Kidney (tissue), 14 donors: ENCODE data around the gene ACTA1. TPM values are rescaled to one million over a fixed set of nuclear protein-coding genes. Genes with fewer than 3 reads are reported as not detected.

Experiments
- DNase-seq, 5 donors: peaks; one replicate each; pipeline ENCODE4 v3.0.0-alpha.2; 2013 to 2020
- FAIRE-seq: peaks from 2 replicates; lab custom pipeline; 2012; peaks lifted over from hg19 to GRCh38; lab: Jason Lieb, UNC
- H3K27ac ChIP-seq, 2 donors: one replicate each; pipeline ENCODE4 v1.7.0; 2013; ENCODE audit warnings: low read depth in 2 of 2, low read length in 2 of 2, inconsistent platforms in 1 of 2
- H3K27me3 ChIP-seq: one replicate; pipeline ENCODE4 v1.7.1; 2013; ENCODE audit warnings: low read length, inconsistent platforms; ENCODE audit not compliant: control insufficient read depth, insufficient read depth
- H3K36me3 ChIP-seq, 3 donors: one replicate each; pipeline versions ENCODE4 v1.7.0 to v1.7.1; 2013; ENCODE audit warnings: low read length in 3 of 3, control low read depth in 1 of 3, inconsistent platforms in 1 of 3; ENCODE audit not compliant: insufficient read depth in 3 of 3, control insufficient read depth in 2 of 3
- H3K4me1 ChIP-seq, 3 donors: one replicate each; pipeline versions ENCODE4 v1.7.0 to v1.7.1; 2013; ENCODE audit warnings: low read length in 3 of 3, inconsistent platforms in 1 of 3, low read depth in 1 of 3; ENCODE audit not compliant: control insufficient read depth in 2 of 3, insufficient read depth in 2 of 3
- H3K4me3 ChIP-seq, 3 donors: one replicate each; pipeline versions ENCODE4 v1.7.0 to v1.8.1; 2013; ENCODE audit warnings: low read length in 3 of 3, control low read depth in 1 of 3, inconsistent platforms in 1 of 3
- H3K9ac ChIP-seq, 3 donors: one replicate each; pipeline versions ENCODE4 v1.7.0 to v1.7.1; 2013; ENCODE audit warnings: low read length in 3 of 3, control low read depth in 1 of 3, inconsistent platforms in 1 of 3
- H3K9me3 ChIP-seq, 3 donors: one replicate each; pipeline versions ENCODE4 v1.7.0 to v1.7.1; 2013; ENCODE audit warnings: low read length in 3 of 3, control low read depth in 1 of 3, inconsistent platforms in 1 of 3; ENCODE audit not compliant: control insufficient read depth in 2 of 3, insufficient read depth in 1 of 3
- CTCF ChIP-seq: IDR thresholded peaks from 3 replicates; pipeline ENCODE4 v1.5.1; 2012; ENCODE audit warnings: mild to moderate bottlenecking, moderate library complexity, borderline replicate concordance; ENCODE audit not compliant: insufficient read depth; ENCODE audit errors: extremely low read depth
- intact Hi-C: fragments of 100-400 bp; cut with DNase I; formaldehyde crosslinking; loops from one replicate; pipeline ENCODE4 v1.11.1; 2022
- polyA plus RNA-seq: library from polyadenylated mRNA; stranded (reverse); fragments of 350-450 nt; fragmentation: Illumina TruSeq; extraction: RNeasy Lipid Tissue Mini Kit (QIAGEN cat#74804); gene quantifications from one replicate; pipeline ENCODE4 v1.2.3, GENCODE V29; 2014; ENCODE audit warnings: low read depth, low replicate concordance; ENCODE audit not compliant: insufficient read depth
- total RNA-seq: library from RNA; stranded (reverse); fragmentation: NEBNext Ultra II Directional; extraction: Animal tissue kit (Norgen Biotek cat#: 25700); gene quantifications from one replicate; pipeline ENCODE4 v1.2.1, GENCODE V29; 2021
- donor health status: control.
- donor health status: control.
- donor health status: control.
- donor health status: control.
- donor health status: control.
- donor health status: DM: yes; HTN: yes; CAD: no.
- donor health status: Normal renal cell carcinoma (clear cell type).

The ACTA1 gene
- total and polyA plus RNA-seq, 2 donors from 2014 or later: 1.2 TPM; not detected in 1

GRCh38 chr1:229430761-229431283 is 3.1 kb downstream of the ACTA1 start:
- Histone ChIP-seq H3K27ac (no peak overlapping the region), H3K4me3 (no peak overlapping the region), H3K9ac (no peak overlapping the region), H3K36me3 (no peaks in the 10 kb centered on the region), H3K4me1 (peaks cover 0 to 4% (median 0%) of the 10 kb centered on the region in 3 donors), H3K27me3 (peaks cover 38% of the 10 kb centered on the region), H3K9me3 (no peaks in the 10 kb centered on the region)
- FAIRE-seq (no peak), DNase-seq (peak; percentile 79 to 91 (median 89))
- TF ChIP-seq CTCF: no peak
- intact Hi-C loops: no loop called here

- no peak for TF ChIP-seq CTCF
- FAIRE-seq (no peak), DNase-seq (no peak)
- intact Hi-C loops: no loop called here
- peaks cover 22% of the 10 kb centered on the region for H3K27me3 ChIP-seq
- no peak overlapping the region for H3K4me3 ChIP-seq
- peaks cover 0 to 4% (median 0%) of the 10 kb centered on the region in 3 donors for H3K4me1 ChIP-seq
- no peak overlapping the region for H3K27ac ChIP-seq
- H3K9me3 ChIP-seq: peaks cover 0 to 5% (median 0%) of the 10 kb centered on the region in 3 donors
- no peaks in the 10 kb centered on the region for H3K36me3 ChIP-seq
- H3K9ac ChIP-seq: no peak overlapping the region
These were observed 5.6 kb downstream of the ACTA1 start for GRCh38 chr1:229428256-229428655.

- H3K27me3 ChIP-seq: peaks cover 18% of the 10 kb centered on the region
- H3K36me3 ChIP-seq: no peaks in the 10 kb centered on the region
- TF ChIP-seq CTCF: no peak
- no peak for FAIRE-seq
- DNase-seq: no peak
- intact Hi-C loops: no loop called here
- no peak overlapping the region for H3K4me3 ChIP-seq
- H3K4me1 ChIP-seq: peaks cover 0 to 4% (median 0%) of the 10 kb centered on the region in 3 donors
- no peak overlapping the region for H3K27ac ChIP-seq
- H3K9ac ChIP-seq: no peak overlapping the region
- peaks cover 0 to 5% (median 0%) of the 10 kb centered on the region in 3 donors for H3K9me3 ChIP-seq
These were observed 6.3 kb downstream of the ACTA1 start for GRCh38 chr1:229427572-229427971.
